ENCODE data around the gene SYCP2. TPM values are rescaled to one million over a fixed set of nuclear protein-coding genes. Genes with fewer than 3 reads are reported as not detected.

Gene SYCP2
- total RNA-seq, 4 donors from 2014 or later: 1.8 to 5.0 (median 4.4) TPM

DNA sequence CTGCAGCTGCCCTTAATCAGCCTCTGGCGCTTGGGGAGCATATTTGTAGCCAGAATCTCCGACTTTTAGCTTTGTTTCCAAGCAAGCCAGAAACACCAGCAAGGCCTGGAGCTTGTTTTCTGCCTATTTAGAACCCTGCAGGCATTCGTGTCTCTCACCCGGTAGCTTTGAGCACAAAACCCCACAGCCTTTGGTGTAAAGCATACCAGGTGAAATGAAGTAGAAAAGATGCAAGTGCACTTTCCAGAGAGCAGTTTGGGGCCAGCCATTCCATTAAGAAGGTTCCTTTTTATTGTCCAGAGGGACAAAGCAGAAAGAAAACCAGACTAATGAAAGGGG, 7.5 kb upstream of the SYCP2 start:
- Histone ChIP-seq H3K36me3 (peaks cover 17% of the 10 kb centered on the region), H3K27me3 (no peaks in the 10 kb centered on the region), H3K4me1 (peaks cover 62% of the 10 kb centered on the region), H3K9me3 (no peaks in the 10 kb centered on the region), H3K27ac (peak overlapping the region; percentile 97), H3K4me3 (peak overlapping the region; percentile 82)
- 0% methylated on average over 4 of the region's 4 CpGs for WGBS
- no peak for DNase-seq (ENCODE audit: low spot score in 2 of 2)
- TF ChIP-seq POLR2AphosphoS5 (IDR thresholded peaks at IDR 0.05) (no peak), EP300 (IDR thresholded peaks at IDR 0.05) (no peak), POLR2A (IDR thresholded peaks at IDR 0.05) (no peak)
- TF ChIP-seq, protein P1, sequence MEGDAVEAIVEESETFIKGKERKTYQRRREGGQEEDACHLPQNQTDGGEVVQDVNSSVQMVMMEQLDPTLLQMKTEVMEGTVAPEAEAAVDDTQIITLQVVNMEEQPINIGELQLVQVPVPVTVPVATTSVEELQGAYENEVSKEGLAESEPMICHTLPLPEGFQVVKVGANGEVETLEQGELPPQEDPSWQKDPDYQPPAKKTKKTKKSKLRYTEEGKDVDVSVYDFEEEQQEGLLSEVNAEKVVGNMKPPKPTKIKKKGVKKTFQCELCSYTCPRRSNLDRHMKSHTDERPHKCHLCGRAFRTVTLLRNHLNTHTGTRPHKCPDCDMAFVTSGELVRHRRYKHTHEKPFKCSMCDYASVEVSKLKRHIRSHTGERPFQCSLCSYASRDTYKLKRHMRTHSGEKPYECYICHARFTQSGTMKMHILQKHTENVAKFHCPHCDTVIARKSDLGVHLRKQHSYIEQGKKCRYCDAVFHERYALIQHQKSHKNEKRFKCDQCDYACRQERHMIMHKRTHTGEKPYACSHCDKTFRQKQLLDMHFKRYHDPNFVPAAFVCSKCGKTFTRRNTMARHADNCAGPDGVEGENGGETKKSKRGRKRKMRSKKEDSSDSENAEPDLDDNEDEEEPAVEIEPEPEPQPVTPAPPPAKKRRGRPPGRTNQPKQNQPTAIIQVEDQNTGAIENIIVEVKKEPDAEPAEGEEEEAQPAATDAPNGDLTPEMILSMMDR (IDR thresholded peaks at IDR 0.05): no peak

DNA sequence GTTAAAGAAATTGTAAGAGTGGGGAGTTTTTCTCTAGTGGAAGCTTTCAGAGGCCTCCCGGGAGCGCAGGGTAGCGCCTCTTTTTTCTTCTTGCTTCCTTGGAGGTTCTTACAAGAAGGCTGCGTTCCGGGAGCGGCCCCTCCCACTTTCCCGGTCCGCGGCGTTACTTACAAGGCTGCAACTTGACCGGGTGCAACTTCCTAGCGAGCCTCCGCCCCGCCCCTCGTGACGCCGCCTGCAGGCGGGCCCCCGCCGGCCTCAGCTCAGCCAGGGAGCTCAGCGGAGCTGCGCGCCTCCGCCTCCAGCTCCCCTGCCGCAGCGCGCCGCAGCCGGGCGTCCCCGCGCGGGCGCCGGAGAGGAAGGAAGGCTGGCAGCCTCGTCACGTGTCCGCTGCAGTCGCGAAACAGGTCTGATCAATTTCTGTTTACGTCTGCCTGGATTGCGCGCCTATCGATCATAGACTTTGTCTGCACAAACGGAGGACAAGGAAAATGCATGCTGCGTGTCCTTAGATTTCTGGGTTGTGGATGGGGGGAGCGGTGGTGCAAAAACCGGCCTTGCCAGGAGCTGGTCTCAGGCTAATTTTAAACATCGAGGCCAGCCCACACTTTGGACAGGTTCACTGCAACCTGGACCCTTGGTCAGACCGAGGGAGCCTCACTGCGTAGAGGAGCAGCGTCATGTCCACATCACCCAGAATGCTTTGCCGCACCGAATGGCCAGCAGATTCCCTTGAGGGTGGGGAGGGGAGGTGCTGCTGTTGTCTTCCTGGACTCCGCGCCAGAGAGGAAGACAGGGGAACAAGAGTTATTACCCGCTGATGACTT, 6.9 kb upstream of the SYCP2 start, which contains the start of the genes FAM217B and PPP1R3D:
FAM217B (plus strand) TSS at position 261 of the 827 bp plus-strand sequence. CDS start 3,555 bp downstream, outside the sequence.
PPP1R3D (minus strand) TSS at position 177 of the 827 bp plus-strand sequence. CDS start 374 bp downstream, outside the sequence.
- H3K4me1 ChIP-seq: peaks cover 56% of the 10 kb centered on the region
- no peaks in the 10 kb centered on the region for H3K9me3 ChIP-seq
- WGBS: 0% methylated on average over 13 of the region's 57 CpGs

DNA sequence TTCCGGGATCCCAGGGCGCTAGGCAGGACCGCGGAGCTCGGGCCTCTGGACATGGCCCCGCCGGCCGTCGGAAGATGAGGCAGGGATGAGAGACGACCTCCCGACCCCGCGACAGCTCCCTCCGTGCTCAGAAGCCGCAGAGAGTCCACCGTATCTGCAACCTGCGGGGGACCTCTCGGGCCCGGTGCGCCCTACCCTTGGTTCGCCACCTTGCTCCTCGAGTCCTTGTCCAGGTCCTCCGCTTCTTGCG, 6.4 kb upstream of the SYCP2 start:
- peak overlapping the region; percentile 82 for H3K4me3 ChIP-seq
- no peaks in the 10 kb centered on the region for H3K9me3 ChIP-seq
- peak overlapping the region; percentile 97 for H3K27ac ChIP-seq
- TF ChIP-seq POLR2AphosphoS5 (IDR thresholded peaks at IDR 0.05): peak in 1 of 3 donors; percentile 5
- no peak for TF ChIP-seq POLR2A (IDR thresholded peaks at IDR 0.05)
- peak in 1 of 2 donors; percentile 69 for DNase-seq (ENCODE audit: low spot score in 2 of 2)
- WGBS: 0% methylated on average over 15 of the region's 24 CpGs
- no peaks in the 10 kb centered on the region for H3K27me3 ChIP-seq
- H3K36me3 ChIP-seq: peaks cover 12% of the 10 kb centered on the region
- H3K4me1 ChIP-seq: peaks cover 55% of the 10 kb centered on the region

More for the DNA sequence above, 6.9 kb upstream of the SYCP2 start, which contains the start of the genes FAM217B and PPP1R3D:
- no peaks in the 10 kb centered on the region for H3K27me3 ChIP-seq
- H3K4me3 ChIP-seq: peak within 1 kb of the TSS; percentile 82
- peak; percentile 98 to 99 for DNase-seq (ENCODE audit: low spot score in 2 of 2)
- peak within 1 kb of the TSS; percentile 97 for H3K27ac ChIP-seq
- TF ChIP-seq POLR2A (IDR thresholded peaks at IDR 0.05) (peak in 1 of 2 donors; percentile 62), POLR2AphosphoS5 (IDR thresholded peaks at IDR 0.05) (peak in 1 of 3 donors; percentile 8)
- TF ChIP-seq, protein P1 (IDR thresholded peaks at IDR 0.05): no peak
- peaks cover 17% of the 10 kb centered on the region for H3K36me3 ChIP-seq

DNA sequence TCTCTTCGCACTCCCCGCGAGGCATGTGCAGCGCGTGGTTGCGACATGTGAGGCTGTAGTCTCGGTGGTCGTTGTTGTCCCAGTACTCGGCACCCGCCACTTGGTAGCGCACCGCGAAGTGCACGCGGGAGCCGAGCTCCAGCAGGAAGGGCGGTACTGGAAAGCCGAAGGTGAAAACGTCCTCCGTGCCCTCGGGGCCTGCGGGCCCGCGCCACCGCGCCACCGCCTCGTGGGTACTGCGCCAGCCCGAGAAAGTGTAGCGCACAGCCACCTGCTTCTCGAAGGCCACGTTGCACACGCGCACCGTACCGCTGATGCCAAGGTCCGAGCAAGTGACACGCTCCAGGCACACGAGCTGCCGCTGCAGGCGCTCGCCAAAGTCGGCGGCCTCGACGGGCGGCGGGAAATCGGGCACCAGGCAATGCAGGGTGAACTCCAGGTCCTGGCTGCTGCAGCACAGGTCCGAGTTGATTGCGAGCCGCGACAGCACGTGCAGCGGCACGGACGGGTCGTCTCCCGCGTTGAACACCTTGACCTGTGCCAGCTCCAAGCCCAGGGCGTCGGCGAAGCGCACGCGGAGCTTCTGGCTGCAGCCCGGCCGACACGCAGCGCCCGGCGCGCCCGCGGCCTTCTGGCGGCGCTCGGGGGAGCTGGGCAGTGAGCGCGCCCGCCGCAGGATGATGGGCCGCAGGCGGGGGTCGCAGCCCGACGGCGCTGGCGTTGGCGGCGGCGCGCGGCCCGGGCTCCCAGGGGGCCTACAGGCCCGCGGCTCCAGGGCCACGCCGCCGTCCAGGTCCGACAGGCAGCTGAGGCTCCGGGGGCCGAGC, 5.8 kb upstream of the SYCP2 start:
- Histone ChIP-seq H3K27ac (peak overlapping the region; percentile 97), H3K27me3 (no peaks in the 10 kb centered on the region), H3K9me3 (no peaks in the 10 kb centered on the region), H3K4me1 (peaks cover 57% of the 10 kb centered on the region), H3K36me3 (peaks cover 6% of the 10 kb centered on the region), H3K4me3 (peak overlapping the region; percentile 82)
- no peak for TF ChIP-seq EP300 (IDR thresholded peaks at IDR 0.05)
- WGBS: 66% methylated on average over 59 of the region's 104 CpGs
- peak in 1 of 2 donors; percentile 71 for DNase-seq (ENCODE audit: low spot score in 2 of 2)

DNA sequence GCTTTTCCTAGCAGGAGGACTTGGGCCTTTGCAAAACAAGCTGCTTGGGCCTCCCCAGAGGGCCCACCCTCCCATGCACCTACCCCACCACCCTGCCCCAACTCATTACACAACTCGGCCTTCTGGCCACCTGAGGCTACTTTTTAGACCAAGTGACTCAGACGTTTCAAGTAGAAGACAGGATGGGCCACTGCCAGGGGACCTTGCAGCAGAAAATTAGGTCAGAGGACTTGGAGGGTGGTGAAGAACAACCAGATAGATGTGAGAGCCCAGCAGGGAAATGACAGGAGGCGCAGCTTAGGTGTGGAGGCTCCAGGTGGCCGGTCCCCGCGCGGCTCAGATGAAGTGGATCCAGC, 5.2 kb upstream of the SYCP2 start:
- 76% methylated on average over 7 of the region's 7 CpGs for WGBS
- Histone ChIP-seq H3K4me3 (peak overlapping the region; percentile 82), H3K4me1 (peaks cover 62% of the 10 kb centered on the region), H3K27ac (no peak overlapping the region), H3K36me3 (peaks cover under 1% of the 10 kb centered on the region), H3K9me3 (no peaks in the 10 kb centered on the region), H3K27me3 (no peaks in the 10 kb centered on the region)
- DNase-seq (ENCODE audit: low spot score in 2 of 2): peak in 1 of 2 donors; percentile 70
- TF ChIP-seq, protein P1 (IDR thresholded peaks at IDR 0.05): no peak
- TF ChIP-seq POLR2AphosphoS5 (IDR thresholded peaks at IDR 0.05) (no peak), POLR2A (IDR thresholded peaks at IDR 0.05) (no peak), EP300 (IDR thresholded peaks at IDR 0.05) (no peak)

DNA sequence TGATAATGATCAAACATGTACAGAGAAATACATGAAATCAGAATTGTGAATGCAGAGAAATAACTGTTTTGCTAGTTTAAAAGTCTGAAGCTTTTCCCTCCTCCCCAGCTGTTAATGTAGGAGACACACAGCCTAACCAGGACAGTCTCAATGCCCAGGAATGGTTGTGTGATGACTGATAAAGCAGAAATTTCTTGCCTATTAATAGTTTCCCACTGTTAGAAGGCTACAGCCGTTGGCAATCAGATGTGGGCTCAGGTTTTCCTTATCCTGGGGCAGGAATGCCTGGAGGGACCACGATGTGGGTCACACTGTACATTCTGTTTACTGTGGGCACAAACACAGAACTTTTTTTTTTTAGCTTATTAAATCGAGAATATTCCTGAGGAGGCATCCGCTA, 4.8 kb upstream of the SYCP2 start:
- no peaks in the 10 kb centered on the region for H3K9me3 ChIP-seq
- no peaks in the 10 kb centered on the region for H3K36me3 ChIP-seq
- peak overlapping the region; percentile 82 for H3K4me3 ChIP-seq
- H3K27me3 ChIP-seq: no peaks in the 10 kb centered on the region
- WGBS: 62% methylated on average over 4 of the region's 4 CpGs
- H3K27ac ChIP-seq: no peak overlapping the region
- DNase-seq (ENCODE audit: low spot score in 2 of 2): no peak
- TF ChIP-seq POLR2AphosphoS5 (IDR thresholded peaks at IDR 0.05) (no peak), POLR2A (IDR thresholded peaks at IDR 0.05) (no peak), EP300 (IDR thresholded peaks at IDR 0.05) (no peak)
- TF ChIP-seq, protein P1 (IDR thresholded peaks at IDR 0.05): no peak
- H3K4me1 ChIP-seq: peaks cover 66% of the 10 kb centered on the region
